CD4-positive, alpha-beta T cell (primary cell): Measurements from ENCODE around the gene RXFP2. TPM values are rescaled to one million over a fixed set of nuclear protein-coding genes. Genes with fewer than 3 reads are reported as not detected.

Experiments
- ATAC-seq: fragments of 200-7000 bp; cut with Tn5 transposase; one replicate; pipeline ENCODE4 v1.10.0; 2022; ENCODE audit warnings: mild to moderate bottlenecking; ENCODE audit not compliant: poor library complexity
- CTCF ChIA-PET: fragments of 350-600 bp; sonication (Branson Sonifier 250); formaldehyde crosslinking; loops from one replicate; lab custom pipeline; 2021; ENCODE audit warnings: antibody characterized with exemption, inconsistent platforms; lab: Charles Lee
- POLR2A ChIA-PET: fragments of 350-600 bp; sonication (Branson Sonifier 250); formaldehyde crosslinking; loops from one replicate; lab custom pipeline; 2021; ENCODE audit warnings: antibody characterized with exemption, inconsistent platforms; lab: Charles Lee
- DNase-seq, 14 experiments: peaks; one replicate each; pipeline ENCODE4 v3.0.0-alpha.2; 2013 to 2020; ENCODE audit warnings: mixed read lengths in 2 of 14
- H3K27ac ChIP-seq, 2 donors: one replicate each; pipeline versions ENCODE4 v1.5.1 to v1.7.0; 2013; ENCODE audit warnings: low read length in 2 of 2, low read depth in 1 of 2, mild to moderate bottlenecking in 1 of 2
- H3K27me3 ChIP-seq, 2 experiments: 1 replicate in 1 of 2; 2 replicates in 1 of 2; pipeline versions ENCODE4 v1.6.1 to v1.7.0; 2013; ENCODE audit warnings: low read length in 2 of 2, control low read depth in 1 of 2, mild to moderate bottlenecking in 1 of 2, moderate library complexity in 1 of 2; ENCODE audit not compliant: insufficient read depth in 2 of 2, control insufficient read depth in 1 of 2
- H3K36me3 ChIP-seq: one replicate; pipeline ENCODE4 v1.6.1; 2013; ENCODE audit warnings: low read length, control low read depth; ENCODE audit not compliant: insufficient read depth
- H3K4me1 ChIP-seq: one replicate; pipeline ENCODE4 v1.6.1; 2013; ENCODE audit warnings: low read length, control low read depth; ENCODE audit not compliant: insufficient read depth
- H3K4me3 ChIP-seq: one replicate; pipeline ENCODE4 v1.5.1; 2013; ENCODE audit warnings: mild to moderate bottlenecking, low read length, moderate library complexity
- H3K9me3 ChIP-seq, 2 experiments: 1 replicate in 1 of 2; 2 replicates in 1 of 2; pipeline versions ENCODE4 v1.6.1 to v1.7.0; 2013; ENCODE audit warnings: low read length in 2 of 2, mild to moderate bottlenecking in 2 of 2, control low read depth in 1 of 2, moderate library complexity in 1 of 2; ENCODE audit not compliant: control insufficient read depth in 1 of 2, insufficient read depth in 1 of 2
- H3K27ac Mint-ChIP-seq: one replicate; pipeline ENCODE4 v1.8.0; 2020; ENCODE audit warnings: mixed read lengths
- H3K27me3 Mint-ChIP-seq: one replicate; pipeline ENCODE4 v1.8.0; 2021; ENCODE audit warnings: mixed read lengths
- H3K36me3 Mint-ChIP-seq: one replicate; pipeline ENCODE4 v1.8.0; 2021; ENCODE audit warnings: low read depth, mixed read lengths
- H3K4me1 Mint-ChIP-seq: one replicate; pipeline ENCODE4 v1.8.0; 2021; ENCODE audit warnings: low read depth, mixed read lengths
- H3K4me3 Mint-ChIP-seq: one replicate; pipeline ENCODE4 v1.8.0; 2020; ENCODE audit warnings: mild to moderate bottlenecking, mixed read lengths
- H3K9me3 Mint-ChIP-seq: one replicate; pipeline ENCODE4 v1.8.0; 2020; ENCODE audit warnings: mixed read lengths
- CTCF ChIP-seq: fragments of 200-600 bp; IDR thresholded peaks from one replicate; pipeline ENCODE4 v1.8.0; 2022; ENCODE audit warnings: antibody characterized with exemption, mild to moderate bottlenecking
- intact Hi-C, 2 experiments: fragments of 100-400 bp; cut with DNase I in 1 of 2; cut with micrococcal nuclease in 1 of 2; formaldehyde crosslinking; loops; one replicate each; pipeline versions ENCODE4 v1.15.1 to v1.9.0; 2023 to 2025; cut with DNase I, micrococcal nuclease
- total RNA-seq, 174 experiments: library from RNA in 2 of 174; stranded (reverse) in 2 of 174; gene quantifications; one replicate each; pipeline ENCODE4 v1.2.3 and lab custom pipeline; 2021 to 2026

RXFP2 gene
- total RNA-seq, 2 experiments from 2014 or later: not detected

GRCh38 chr13:31843044-31843443, 103.7 kb downstream of the RXFP2 start:
- H3K4me3 Mint-ChIP-seq: no peak overlapping the region
- no peak overlapping the region for H3K4me3 ChIP-seq

GRCh38 chr13:31846182-31846938, 107.0 kb downstream of the RXFP2 start:
- H3K36me3 ChIP-seq: no peaks in the 10 kb centered on the region
- H3K27me3 Mint-ChIP-seq: peaks cover 52% of the 10 kb centered on the region
- H3K36me3 Mint-ChIP-seq: no peaks in the 10 kb centered on the region
- ATAC-seq: peak; percentile 90
- peak overlapping the region; percentile 58 for H3K4me3 ChIP-seq
- intact Hi-C loops: no loop called here
- no peaks in the 10 kb centered on the region for H3K9me3 Mint-ChIP-seq
- H3K27me3 ChIP-seq: peaks cover 0 to 19% of the 10 kb centered on the region in 2 experiments
- TF ChIP-seq CTCF: no peak
- no peak overlapping the region for H3K27ac ChIP-seq
- no peaks in the 10 kb centered on the region for H3K9me3 ChIP-seq
- H3K4me1 ChIP-seq: peaks cover 6% of the 10 kb centered on the region
- peaks cover 16% of the 10 kb centered on the region for H3K4me1 Mint-ChIP-seq
- H3K4me3 Mint-ChIP-seq: peak overlapping the region; percentile 87
- ChIA-PET CTCF (interaction anchor here (0.8 kb wide), 1 partner anchor 63 kb away, joined by 4 read pairs; no protein-coding TSS in a partner anchor), POLR2A (interaction anchor here (1.0 kb wide), 1 partner anchor 16 kb away, joined by 4 read pairs; no protein-coding TSS in a partner anchor)
- H3K27ac Mint-ChIP-seq: peak overlapping the region; percentile 48
- DNase-seq: peak; percentile 21 to 84 (median 46)

More at GRCh38 chr13:31843044-31843443, 103.7 kb downstream of the RXFP2 start:
- no peak for DNase-seq
- intact Hi-C loops: no loop called here
- H3K36me3 Mint-ChIP-seq: no peaks in the 10 kb centered on the region
- CTCF ChIA-PET: no interaction called here
- Histone ChIP-seq H3K27ac (no peak overlapping the region), H3K36me3 (no peaks in the 10 kb centered on the region), H3K27me3 (peaks cover 0 to 16% of the 10 kb centered on the region in 2 experiments), H3K4me1 (peaks cover 4% of the 10 kb centered on the region), H3K9me3 (no peaks in the 10 kb centered on the region)
- peaks cover 9% of the 10 kb centered on the region for H3K4me1 Mint-ChIP-seq
- peaks cover 60% of the 10 kb centered on the region for H3K27me3 Mint-ChIP-seq
- TF ChIP-seq CTCF: no peak
- no peak overlapping the region for H3K27ac Mint-ChIP-seq
- POLR2A ChIA-PET: no interaction called here
- H3K9me3 Mint-ChIP-seq: no peaks in the 10 kb centered on the region
- ATAC-seq: no peak

GRCh38 chr13:31846961-31847752, 107.8 kb downstream of the RXFP2 start:
- Histone ChIP-seq H3K27ac (no peak overlapping the region), H3K4me3 (peak overlapping the region; percentile 58), H3K9me3 (no peaks in the 10 kb centered on the region), H3K36me3 (no peaks in the 10 kb centered on the region), H3K4me1 (peaks cover 7% of the 10 kb centered on the region), H3K27me3 (peaks cover 0 to 19% of the 10 kb centered on the region in 2 experiments)
- TF ChIP-seq CTCF: no peak
- H3K4me1 Mint-ChIP-seq: peaks cover 16% of the 10 kb centered on the region
- no peaks in the 10 kb centered on the region for H3K36me3 Mint-ChIP-seq
- POLR2A ChIA-PET: no interaction called here
- ATAC-seq (peak; percentile 33), DNase-seq (peak in 3 of 14 experiments; percentile 1 to 35 (median 23))
- peaks cover 51% of the 10 kb centered on the region for H3K27me3 Mint-ChIP-seq
- peak overlapping the region; percentile 5 for H3K27ac Mint-ChIP-seq
- CTCF ChIA-PET: no interaction called here
- H3K9me3 Mint-ChIP-seq: no peaks in the 10 kb centered on the region
- peak overlapping the region; percentile 57 for H3K4me3 Mint-ChIP-seq
- intact Hi-C loops: no loop called here
